GM13976 (cell line): ENCODE results near the gene TRPC4.

ENCODE experiments used
- DNase-seq: peaks from one replicate; pipeline ENCODE4 v3.0.0; 2012; ENCODE audit warnings: low spot score
- CTCF ChIP-seq: IDR thresholded peaks from 2 replicates; pipeline ENCODE4 v1.5.1; 2012; ENCODE audit warnings: borderline replicate concordance, mild to moderate bottlenecking; ENCODE audit not compliant: insufficient read depth; ENCODE audit errors: extremely low read depth, missing control alignments, control extremely low read depth
- in situ Hi-C: fragments of 300-500 bp; cut with MboI; formaldehyde crosslinking; loops from one replicate; pipeline ENCODE4 v1.12.0; 2022; ENCODE audit warnings: low sequenced_read_pairs, mixed read lengths, inconsistent platforms; ENCODE audit not compliant: unreplicated experiment

The TRPC4 gene

GRCh38 chr13:37905736-37906135 is 36.2 kb upstream of the TRPC4 start:
- TF ChIP-seq CTCF: no peak
- in situ Hi-C loops: no loop called here
- DNase-seq: no peak

- DNase-seq: no peak
- in situ Hi-C loops: no loop called here
- TF ChIP-seq CTCF: no peak
Observed at GRCh38 chr13:37899753-37900152, 30.2 kb upstream of the TRPC4 start.

GRCh38 chr13:37893321-37893720 is 23.7 kb upstream of the TRPC4 start:
- DNase-seq: no peak
- in situ Hi-C loops: no loop called here
- TF ChIP-seq CTCF: no peak

GRCh38 chr13:37889820-37890219 is 20.2 kb upstream of the TRPC4 start:
- in situ Hi-C loops: no loop called here
- no peak for TF ChIP-seq CTCF

GRCh38 chr13:37889102-37889501 is 19.5 kb upstream of the TRPC4 start:
- DNase-seq: no peak
- TF ChIP-seq CTCF: no peak
- in situ Hi-C loops: no loop called here

More at GRCh38 chr13:37889820-37890219, 20.2 kb upstream of the TRPC4 start:
- no peak for DNase-seq

- TF ChIP-seq CTCF: no peak
- no peak for DNase-seq
- in situ Hi-C loops: no loop called here
Observed at GRCh38 chr13:37886879-37887278, 17.3 kb upstream of the TRPC4 start.

GRCh38 chr13:37884674-37885073 is 15.1 kb upstream of the TRPC4 start:
- DNase-seq: no peak
- in situ Hi-C loops: no loop called here
- TF ChIP-seq CTCF: no peak
